NCI-H345 (cell line): ENCODE measurements around the gene PON2.
A peak's percentile ranks its signal among the peaks of the same experiment; 100 is the strongest.
"Not testable (repeated sequence)": the region's sequence is repeated elsewhere in the genome, so short reads cannot be mapped to it uniquely, and the experiment has no call there.

Experiments used
- DNase-seq: peaks from one replicate; lab custom pipeline; 2025; lab: John Stamatoyannopoulos, UW

Gene PON2

GRCh38 chr7:95405208-95405607, 29.6 kb downstream of the PON2 start:
- DNase-seq, result no peak

DNA sequence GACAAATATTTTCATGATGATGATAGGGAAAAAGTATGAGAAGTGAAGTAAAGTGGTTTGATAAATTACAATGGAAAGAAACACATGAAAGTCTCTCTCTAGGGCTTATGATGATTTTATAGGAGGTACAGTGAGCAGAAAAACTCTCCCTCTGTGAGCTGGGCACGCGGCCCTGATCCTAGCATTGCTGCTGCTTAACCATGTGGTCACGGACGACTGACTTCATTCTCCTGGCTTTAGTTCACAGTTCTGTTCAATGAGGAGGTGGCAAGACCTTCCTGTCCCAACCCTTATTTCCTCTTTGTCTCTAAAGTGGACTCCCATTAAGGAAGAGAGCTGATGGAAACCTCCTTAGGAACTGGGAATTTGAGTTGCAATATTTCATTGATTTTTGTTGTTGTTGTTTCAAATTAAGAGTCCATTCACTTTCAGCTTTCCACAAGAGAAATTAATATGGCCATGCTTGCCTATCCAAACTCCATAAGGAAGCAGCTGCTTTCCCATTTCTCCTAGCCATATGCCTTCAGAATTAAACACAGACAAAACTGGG, 30.4 kb downstream of the PON2 start:
- no peak for DNase-seq

DNA sequence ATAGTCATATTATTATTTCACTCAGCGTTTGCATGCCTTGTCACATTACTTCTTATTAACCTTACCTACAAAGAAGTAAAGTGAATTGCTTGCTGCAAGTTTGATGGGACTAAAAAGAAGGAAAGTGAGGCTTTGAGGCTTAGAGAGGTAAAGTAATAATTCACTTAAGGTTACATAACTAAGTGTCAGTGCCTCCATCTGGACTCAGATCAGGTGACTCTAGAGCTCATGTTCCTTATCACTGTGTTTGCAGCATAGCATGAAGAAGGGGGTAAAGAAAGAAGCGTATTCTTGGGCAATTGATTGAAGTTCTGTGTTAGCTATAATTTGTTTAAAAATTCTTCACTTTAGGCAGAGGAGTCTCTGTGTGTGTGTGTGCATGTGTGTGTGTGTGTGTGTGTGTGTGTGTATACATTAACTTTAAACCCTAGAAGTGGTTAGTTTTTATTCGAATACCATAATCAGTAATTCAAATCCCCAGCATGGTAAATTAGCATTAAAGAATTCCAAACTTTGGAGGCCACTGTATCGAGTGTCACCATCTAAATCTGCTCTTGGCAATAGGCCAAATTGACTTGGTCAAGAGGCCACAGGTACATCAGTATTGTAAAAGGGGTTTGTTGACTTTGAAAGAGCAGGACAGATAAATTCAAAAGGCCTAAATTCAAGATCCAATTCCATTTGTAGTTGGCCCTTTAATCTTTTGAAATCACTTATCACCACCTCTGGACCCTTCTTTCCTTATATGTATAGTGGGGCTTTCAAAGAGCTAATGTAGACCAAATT, 36.5 kb downstream of the PON2 start:
- DNase-seq, result no peak

DNA sequence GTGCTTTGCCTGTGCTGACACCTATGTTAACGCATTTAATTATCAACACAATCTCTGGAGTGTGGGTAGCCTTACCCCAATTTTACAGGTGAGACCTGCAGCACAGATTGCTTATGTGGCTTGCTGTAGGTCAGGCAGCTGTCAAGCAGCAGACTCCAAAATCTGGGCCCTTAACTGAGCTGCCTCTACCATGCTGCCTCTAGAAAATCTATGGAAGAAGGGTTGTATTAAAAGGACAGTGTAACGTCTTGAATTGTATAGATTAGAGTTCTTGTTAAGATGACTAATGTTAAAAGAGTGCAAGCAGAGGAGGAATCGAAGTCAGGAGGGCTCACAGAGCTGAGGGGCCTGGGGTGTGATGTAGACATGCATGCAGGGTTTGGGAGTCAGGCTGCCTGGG, 37.4 kb downstream of the PON2 start:
- DNase-seq, result no peak

GRCh38 chr7:95396136-95397032, 38.4 kb downstream of the PON2 start, which contains the start of gene PON3:
PON3 (minus strand) TSS chr7:95396375; CDS start chr7:95396350, 25 bp downstream.
- peak; percentile 25 for DNase-seq

GRCh38 chr7:95395755-95396135, 39.1 kb downstream of the PON2 start:
- no peak for DNase-seq

GRCh38 chr7:95394370-95394769, 40.5 kb downstream of the PON2 start:
- no peak for DNase-seq

DNA sequence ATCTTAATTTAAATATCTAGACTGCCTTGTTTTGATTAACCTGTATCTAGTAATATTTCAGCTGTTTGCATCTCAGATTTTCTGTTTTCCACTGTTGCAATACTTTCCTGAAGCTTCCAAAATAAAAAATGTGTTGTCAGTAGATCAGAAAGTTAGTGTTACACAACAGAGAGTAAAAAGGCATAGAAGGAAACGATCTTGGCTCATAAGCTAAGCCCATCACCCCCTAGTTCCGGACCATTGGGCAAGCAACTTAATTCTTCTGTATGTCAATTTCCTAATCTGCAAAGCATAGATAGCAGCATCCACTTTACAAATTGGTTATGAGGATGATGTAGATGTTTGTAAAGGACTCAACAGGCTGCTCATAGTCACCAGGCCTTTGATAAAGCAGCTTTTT, 43.1 kb downstream of the PON2 start:
- DNase-seq, result no peak

GRCh38 chr7:95389516-95389915, 45.3 kb downstream of the PON2 start:
- no peak for DNase-seq

DNA sequence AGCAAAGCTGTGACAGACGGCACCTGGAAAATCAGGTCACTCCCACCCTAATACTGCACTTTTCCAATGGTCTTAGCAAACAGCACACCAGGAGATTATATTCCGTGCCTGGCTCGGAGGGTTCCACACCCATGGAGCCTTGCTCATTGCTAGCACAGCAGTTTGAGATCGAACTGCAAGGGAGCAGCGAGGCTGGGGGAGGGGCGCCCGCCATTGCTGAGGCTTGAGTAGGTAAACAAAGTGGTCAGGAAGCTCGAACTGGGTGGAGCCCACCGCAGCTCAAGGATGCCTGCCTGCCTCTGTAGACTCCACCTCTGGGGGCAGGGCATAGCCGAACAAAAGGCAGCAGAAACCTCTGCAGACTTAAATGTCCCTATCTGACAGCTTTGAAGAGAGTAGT, 55.4 kb downstream of the PON2 start:
- not testable (repeated sequence) for DNase-seq

DNA sequence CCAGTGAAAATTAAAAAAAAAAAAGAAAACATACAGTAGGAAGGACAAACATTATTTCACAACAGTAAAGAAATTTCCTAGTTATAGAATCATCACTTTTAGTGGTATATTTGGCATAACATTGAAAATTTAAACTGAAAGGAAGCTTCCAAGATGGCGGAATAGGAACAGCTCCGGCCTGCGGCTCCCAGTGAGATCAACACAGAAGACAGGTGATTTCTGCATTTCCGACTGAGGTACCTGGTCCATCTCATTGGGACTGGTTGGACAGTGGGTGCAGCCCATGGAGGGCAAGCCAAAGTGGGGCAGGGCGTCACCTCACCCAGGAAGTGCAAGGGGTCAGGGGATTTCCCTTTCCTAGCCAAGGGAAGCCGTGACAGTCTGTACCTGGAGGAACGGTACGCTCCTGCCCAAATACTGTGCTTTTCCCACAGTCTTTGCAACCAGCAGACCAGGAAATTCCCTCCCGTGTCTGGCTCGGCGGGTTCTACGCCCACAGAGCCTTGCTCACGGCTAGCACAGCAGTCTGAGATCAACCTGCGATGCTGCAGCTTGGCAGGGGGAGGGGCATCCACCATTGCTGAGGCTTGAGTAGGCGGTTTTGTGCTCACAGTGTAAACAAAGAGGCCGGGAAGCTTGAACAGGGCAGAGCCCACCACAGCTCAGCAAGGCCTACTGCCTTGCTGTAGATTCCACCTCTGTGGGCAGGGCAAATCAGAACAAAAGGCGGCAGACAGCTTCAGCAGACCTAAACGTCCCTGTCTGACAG, 58.0 kb downstream of the PON2 start:
- DNase-seq, result no peak

DNA sequence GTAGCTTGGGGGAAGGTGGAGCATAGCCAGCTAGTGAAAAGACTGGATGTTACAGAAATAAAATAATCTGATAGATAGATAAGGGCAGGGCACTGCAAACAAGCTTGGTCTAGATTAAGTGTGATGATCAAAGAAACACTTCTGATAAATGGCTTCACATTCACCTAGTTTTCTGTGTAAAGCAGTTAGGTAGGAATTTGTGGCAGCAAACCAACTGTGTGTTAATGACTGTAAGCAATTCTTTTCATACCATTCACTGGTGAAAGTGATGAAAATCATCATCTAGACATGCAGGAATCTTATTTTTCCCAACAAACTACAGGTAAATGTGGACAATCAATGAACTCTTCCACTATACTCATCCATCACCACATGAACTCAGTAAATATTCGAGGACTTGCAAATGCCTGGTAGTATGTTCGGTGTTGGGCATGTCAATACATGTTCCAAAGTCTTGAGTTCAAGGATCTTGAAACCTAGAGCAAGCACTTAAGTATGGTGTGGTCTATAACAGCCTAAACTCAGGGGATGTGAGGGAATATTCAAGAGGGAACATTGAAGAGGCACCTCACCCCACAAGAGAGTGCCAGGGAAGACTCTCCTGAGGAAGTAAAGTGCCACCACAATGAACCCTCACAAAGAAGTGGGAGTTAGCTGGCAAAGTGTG, 59.1 kb downstream of the PON2 start:
- DNase-seq, result no peak

GRCh38 chr7:95373323-95373722, 61.5 kb downstream of the PON2 start:
- no peak for DNase-seq

- DNase-seq, result no peak
These were observed 66.6 kb downstream of the PON2 start for GRCh38 chr7:95368235-95368634.

GRCh38 chr7:95367606-95368005, 67.2 kb downstream of the PON2 start:
- peak; percentile 14 for DNase-seq

- no peak for DNase-seq
These were observed 69.7 kb downstream of the PON2 start for GRCh38 chr7:95365151-95365550.

DNA sequence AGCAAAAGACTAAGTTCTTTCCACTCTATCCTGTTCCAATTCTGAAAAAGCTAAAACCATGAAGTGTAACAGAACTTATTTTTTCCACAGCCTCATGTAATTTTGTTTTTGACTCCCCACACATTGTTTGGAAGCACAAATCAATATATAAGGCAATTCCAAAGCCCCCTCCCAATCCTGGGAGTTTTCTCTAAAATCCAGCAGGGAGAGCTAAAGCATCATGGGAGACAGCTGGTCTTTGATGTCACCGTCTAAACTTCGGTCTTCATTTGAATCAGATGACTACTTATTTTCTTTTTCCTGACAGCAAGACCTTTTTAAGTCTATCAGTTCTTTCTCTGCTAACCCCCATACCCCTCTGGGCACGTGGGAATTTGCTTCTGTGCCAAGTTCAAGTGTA, 77.2 kb downstream of the PON2 start:
- DNase-seq, result no peak
